A549 (cell line): Measurements from ENCODE around the gene OPN5. TPM values are rescaled to one million over a fixed set of nuclear protein-coding genes. Genes with fewer than 3 reads are reported as not detected.
A peak's percentile ranks its signal among the peaks of the same experiment; 100 is the strongest.

Experiments used
- ATAC-seq, 2 experiments: fragments of 200-7000 bp in 1 of 2; fragments of >200 bp in 1 of 2; cut with Nextera tagmentation in 1 of 2; cut with Tn5 transposase in 1 of 2; 3 replicates each; pipeline versions ENCODE4 v1.8.0 to v1.9.1; 2018 to 2020; ENCODE audit warnings: mild to moderate bottlenecking in 1 of 2, moderate library complexity in 1 of 2
- CTCF ChIA-PET: fragments of 300-600 bp; sonication (Branson Sonifier 250); formaldehyde crosslinking; extraction: SDS; loops from one replicate; lab custom pipeline; 2021; ENCODE audit warnings: antibody characterized with exemption, inconsistent platforms; lab: Yijun Ruan, JAX
- POLR2A ChIA-PET: fragments of 350-600 bp; formaldehyde crosslinking; extraction: SDS; loops from one replicate; lab custom pipeline; 2021; ENCODE audit warnings: antibody characterized with exemption, inconsistent platforms; lab: Yijun Ruan, JAX
- DNase-seq, 2 experiments: peaks; one replicate each; pipeline versions ENCODE4 v3.0.0 to v3.0.0-alpha.2; 2011 to 2016; ENCODE audit warnings: low read depth in 1 of 2, low spot score in 1 of 2
- FAIRE-seq: peaks from 2 replicates; lab custom pipeline; 2011; peaks lifted over from hg19 to GRCh38; lab: Jason Lieb, UNC
- H3K27ac ChIP-seq, 2 experiments: fragments of >200 bp; sonication (Bioruptor Twin); formaldehyde crosslinking; 3 replicates each; pipeline ENCODE4 v1.5.1; 2016 to 2017
- H3K4me1 ChIP-seq: fragments of >200 bp; sonication (Bioruptor Twin); formaldehyde crosslinking; 3 replicates; pipeline ENCODE4 v1.6.1; 2016
- H3K4me2 ChIP-seq: fragments of >200 bp; sonication (Bioruptor Twin); formaldehyde crosslinking; 3 replicates; pipeline ENCODE4 v1.6.1; 2016
- H3K4me3 ChIP-seq: fragments of >200 bp; sonication (Bioruptor Twin); formaldehyde crosslinking; 3 replicates; pipeline ENCODE4 v1.5.1; 2016
- H3K9me3 ChIP-seq: fragments of >200 bp; sonication (Bioruptor Twin); formaldehyde crosslinking; 3 replicates; pipeline ENCODE4 v1.6.1; 2016
- CEBPB ChIP-seq, 2 experiments: fragments of >200 bp in 1 of 2; sonication (Bioruptor Twin) in 1 of 2; formaldehyde crosslinking in 1 of 2; IDR thresholded peaks; 2 replicates each; pipeline ENCODE4 v1.6.1; 2012 to 2016
- CHD4 ChIP-seq: fragments of 200-600 bp; sonication (generic); IDR thresholded peaks from 2 replicates; pipeline ENCODE4 v1.6.1; 2016; ENCODE audit warnings: antibody characterized with exemption, mild to moderate bottlenecking, borderline replicate concordance
- ELK1 ChIP-seq: fragments of 150-350 bp; IDR thresholded peaks from 2 replicates; pipeline ENCODE4 v1.6.1; 2014; ENCODE audit warnings: low read depth, mild to moderate bottlenecking, low read length
- FOSL2 ChIP-seq, 2 experiments: fragments of 450-650 bp in 1 of 2; fragments of >200 bp in 1 of 2; sonication (Bioruptor Twin) in 1 of 2; formaldehyde crosslinking; IDR thresholded peaks; 2 replicates each; pipeline versions ENCODE4 v1.5.0 to v1.6.1; 2016 to 2020; ENCODE audit warnings: mild to moderate bottlenecking in 1 of 2, moderate library complexity in 1 of 2
- GATA3 ChIP-seq: IDR thresholded peaks from 2 replicates; pipeline ENCODE4 v1.6.1; 2012; ENCODE audit warnings: borderline replicate concordance
- JUNB ChIP-seq: fragments of >200 bp; sonication (Bioruptor Twin); formaldehyde crosslinking; IDR thresholded peaks from 2 replicates; pipeline ENCODE4 v1.6.1; 2016
- KDM1A ChIP-seq: fragments of 200-600 bp; sonication (generic); IDR thresholded peaks from 2 replicates; pipeline ENCODE4 v1.6.1; 2016; ENCODE audit warnings: low read depth, mild to moderate bottlenecking
- MAX ChIP-seq: IDR thresholded peaks from 2 replicates; pipeline ENCODE4 v1.6.1; 2012
- PHF8 ChIP-seq: fragments of 200-600 bp; sonication (generic); IDR thresholded peaks from 2 replicates; pipeline ENCODE4 v1.6.1; 2016; ENCODE audit warnings: low read depth, mild to moderate bottlenecking, antibody characterized with exemption, moderate library complexity, borderline replicate concordance
- RAD21 ChIP-seq, 2 experiments: fragments of >200 bp in 1 of 2; sonication (Bioruptor Twin) in 1 of 2; formaldehyde crosslinking in 1 of 2; IDR thresholded peaks in 1 of 2; conservative IDR thresholded peaks in 1 of 2; 2 replicates in 1 of 2; 3 replicates in 1 of 2; pipeline ENCODE4 v1.6.1; 2012 to 2018; ENCODE audit warnings: inconsistent platforms in 1 of 2
- RCOR1 ChIP-seq: fragments of 150-350 bp; IDR thresholded peaks from 2 replicates; pipeline ENCODE4 v1.6.1; 2014; ENCODE audit warnings: antibody characterized with exemption, low read length, low read depth
- SMC3 ChIP-seq: fragments of >200 bp; sonication (Bioruptor Twin); formaldehyde crosslinking; IDR thresholded peaks from 3 replicates; pipeline ENCODE4 v1.6.1; 2018; ENCODE audit warnings: inconsistent platforms
- SREBF2 ChIP-seq: fragments of 450-650 bp; IDR thresholded peaks from 2 replicates; pipeline ENCODE4 v1.6.1; 2014; ENCODE audit warnings: mild to moderate bottlenecking, moderate library complexity
- TP53 ChIP-seq: fragments of 250-450 bp; sonication (Bioruptor Pico); IDR thresholded peaks from 2 replicates; pipeline ENCODE4 v1.5.0; 2021; ENCODE audit warnings: mild to moderate bottlenecking, moderate library complexity
- ZC3H11A ChIP-seq: fragments of 450-650 bp; IDR thresholded peaks from 2 replicates; pipeline ENCODE4 v1.6.1; 2014; ENCODE audit warnings: antibody characterized with exemption, mild to moderate bottlenecking
- ZSCAN20 ChIP-seq: fragments of 250-450 bp; sonication (Bioruptor Pico); IDR thresholded peaks from 2 replicates; pipeline ENCODE4 v1.8.0; 2022; ENCODE audit warnings: mild to moderate bottlenecking, moderate library complexity
- WGBS: methylation state at CpG from one replicate; pipeline ENCODE4 v1.1.6; 2017; ENCODE audit errors: missing lambda C conversion rate; 5-methylcytosine and 5-hydroxymethylcytosine counted together
- polyA minus RNA-seq: library from RNA; depleted of rRNA, polyadenylated mRNA; stranded (reverse); fragments of >200 nt; gene quantifications from 2 replicates; pipeline ENCODE4 v1.2.3, GENCODE V29; 2011; rRNA and poly(A)+ RNA removed
- polyA plus RNA-seq, 4 experiments: library from polyadenylated mRNA; depleted of rRNA in 3 of 4; stranded (reverse); fragments of >200 nt; fragmentation: RNase III in 1 of 4; extraction: RNeasy Plus Mini Kit Qiagen cat#74134 plus additional on column Dnase treatment in 1 of 4; gene quantifications; 2 replicates in 3 of 4; 3 replicates in 1 of 4; pipeline ENCODE4 v1.2.3, GENCODE V29; 2011 to 2017
- TF ChIP-seq, protein P1 (sequence below): fragments of >200 bp; sonication (Bioruptor Twin); formaldehyde crosslinking; IDR thresholded peaks from 3 replicates; pipeline ENCODE4 v1.5.1; 2016

OPN5 gene, protein sequence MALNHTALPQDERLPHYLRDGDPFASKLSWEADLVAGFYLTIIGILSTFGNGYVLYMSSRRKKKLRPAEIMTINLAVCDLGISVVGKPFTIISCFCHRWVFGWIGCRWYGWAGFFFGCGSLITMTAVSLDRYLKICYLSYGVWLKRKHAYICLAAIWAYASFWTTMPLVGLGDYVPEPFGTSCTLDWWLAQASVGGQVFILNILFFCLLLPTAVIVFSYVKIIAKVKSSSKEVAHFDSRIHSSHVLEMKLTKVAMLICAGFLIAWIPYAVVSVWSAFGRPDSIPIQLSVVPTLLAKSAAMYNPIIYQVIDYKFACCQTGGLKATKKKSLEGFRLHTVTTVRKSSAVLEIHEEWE
- not detected in 2 replicates for polyA plus RNA-seq (2011; rRNA removed)
- not detected in 2 replicates for polyA plus RNA-seq (2012; cell fraction: cytosol; rRNA removed)
- polyA plus RNA-seq (2012; cell fraction: nucleus; rRNA removed) = not detected in 2 replicates
- polyA plus RNA-seq (2017; fragmentation: RNase III; extraction: RNeasy Plus Mini Kit Qiagen cat#74134 plus additional on column Dnase treatment) = not detected in 3 replicates
- not detected in 2 replicates for polyA minus RNA-seq

DNA sequence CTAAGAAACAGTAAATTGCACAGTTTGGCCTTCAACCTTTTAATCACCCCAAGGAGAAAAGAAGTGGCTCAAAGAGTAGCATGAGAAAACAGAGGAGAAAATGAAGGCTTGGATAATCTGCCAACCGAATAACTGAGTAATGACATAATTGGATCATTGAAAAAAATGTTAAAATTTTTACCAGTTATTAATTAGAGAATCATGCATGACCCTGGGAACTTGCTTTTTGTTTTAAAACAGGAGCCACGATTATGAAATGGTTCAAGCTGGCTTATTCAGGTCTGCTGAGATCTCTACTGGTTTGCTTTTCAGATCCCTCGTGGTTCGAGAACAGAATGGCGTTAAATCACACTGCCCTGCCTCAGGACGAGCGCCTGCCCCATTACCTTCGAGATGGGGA is at the start of gene OPN5:
Gene OPN5 (plus strand): TSS at position 301 of the 400 bp plus-strand sequence. CDS start 35 bp downstream, at position 336.
- Histone ChIP-seq H3K27ac (no peak within 1 kb of the TSS; a peak in 1 of 6 replicates), H3K4me1 (no peaks in the 10 kb centered on the region), H3K9me3 (no peaks in the 10 kb centered on the region), H3K4me3 (no peak within 1 kb of the TSS), H3K4me2 (peak within 1 kb of the TSS; percentile 68)
- WGBS = 70% methylated on average over 8 of the region's 8 CpGs
- ChIA-PET POLR2A (no interaction called here), CTCF (interaction anchor here (0.7 to 4.9 kb wide), 8 partner anchors 10 to 368 kb away, joined by 3 to 55 read pairs (median 8); no protein-coding TSS in a partner anchor)
- ATAC-seq = no peak
- no peak for FAIRE-seq
- no peak for DNase-seq
- TF ChIP-seq CHD4 (no peak), MAX (no peak), RCOR1 (no peak), SMC3 (no peak), ZC3H11A (no peak), PHF8 (no peak), KDM1A (no peak), TP53 (no peak), GATA3 (no peak), FOSL2 (IDR thresholded peaks at IDR 0.05) (no peak), FOSL2 (CRISPR knock-in tag; IDR thresholded peaks at IDR 0.05) (no peak), CEBPB (IDR thresholded peaks at IDR 0.05) (no peak), ELK1 (no peak), SREBF2 (no peak), JUNB (no peak)

DNA sequence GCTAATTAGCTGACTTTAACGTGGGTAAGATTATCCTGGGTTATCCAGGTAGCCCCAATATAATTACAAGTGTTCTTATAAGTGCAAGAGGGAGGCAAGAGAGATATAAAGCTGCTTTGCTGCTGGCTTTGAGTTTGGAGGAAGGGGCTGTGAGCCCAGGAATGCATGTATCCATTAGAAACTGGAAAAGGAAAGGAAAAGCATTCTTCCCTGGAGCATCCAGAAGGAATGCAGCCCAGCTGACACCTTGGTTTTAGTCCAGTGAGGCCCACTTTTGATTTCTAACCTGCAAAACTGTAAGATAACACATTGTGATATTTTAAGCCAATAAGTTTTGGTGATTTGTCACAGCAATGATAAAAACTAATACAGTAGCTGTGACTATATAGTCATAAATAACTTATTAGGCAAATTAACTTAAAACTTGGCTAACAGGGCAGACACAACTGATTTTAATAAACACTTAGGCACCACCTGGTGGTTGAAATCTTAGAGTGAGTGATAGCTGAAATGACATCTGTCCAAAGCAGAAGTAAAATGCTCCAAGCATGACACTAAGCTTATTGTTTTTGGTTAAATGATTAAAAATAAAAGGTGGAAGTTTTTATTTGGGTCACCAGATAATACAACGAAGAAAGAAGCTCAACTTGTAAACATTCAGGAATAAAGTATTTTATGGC is 47.8 kb upstream of the OPN5 start:
- FAIRE-seq (no peak), DNase-seq (peak in 1 of 2 experiments; percentile 28), ATAC-seq (peak in 1 of 2 experiments; percentile 50; a peak in 1 of 6 replicates)
- 0% methylated on average over 2 of the region's 2 CpGs for WGBS
- ChIA-PET POLR2A (no interaction called here), CTCF (interaction anchor here (0.6 to 4.3 kb wide), 29 partner anchors 11 to 321 kb away, joined by 3 to 67 read pairs (median 4); partner anchors contain the start of gene OPN5)
- Histone ChIP-seq H3K4me3 (no peak overlapping the region), H3K4me2 (no peak overlapping the region), H3K4me1 (peaks cover 4% of the 10 kb centered on the region; the same call in 1 of the 3 replicates), H3K9me3 (no peaks in the 10 kb centered on the region), H3K27ac (no peak overlapping the region; a peak in 1 of 6 replicates)
- no peak for TF ChIP-seq ZSCAN20
- TF ChIP-seq RAD21 (conservative IDR thresholded peaks at IDR 0.05 in 1 of 2, IDR thresholded peaks at IDR 0.05 in 1 of 2) = peak; percentile 60 to 73
- TF ChIP-seq, protein P1, sequence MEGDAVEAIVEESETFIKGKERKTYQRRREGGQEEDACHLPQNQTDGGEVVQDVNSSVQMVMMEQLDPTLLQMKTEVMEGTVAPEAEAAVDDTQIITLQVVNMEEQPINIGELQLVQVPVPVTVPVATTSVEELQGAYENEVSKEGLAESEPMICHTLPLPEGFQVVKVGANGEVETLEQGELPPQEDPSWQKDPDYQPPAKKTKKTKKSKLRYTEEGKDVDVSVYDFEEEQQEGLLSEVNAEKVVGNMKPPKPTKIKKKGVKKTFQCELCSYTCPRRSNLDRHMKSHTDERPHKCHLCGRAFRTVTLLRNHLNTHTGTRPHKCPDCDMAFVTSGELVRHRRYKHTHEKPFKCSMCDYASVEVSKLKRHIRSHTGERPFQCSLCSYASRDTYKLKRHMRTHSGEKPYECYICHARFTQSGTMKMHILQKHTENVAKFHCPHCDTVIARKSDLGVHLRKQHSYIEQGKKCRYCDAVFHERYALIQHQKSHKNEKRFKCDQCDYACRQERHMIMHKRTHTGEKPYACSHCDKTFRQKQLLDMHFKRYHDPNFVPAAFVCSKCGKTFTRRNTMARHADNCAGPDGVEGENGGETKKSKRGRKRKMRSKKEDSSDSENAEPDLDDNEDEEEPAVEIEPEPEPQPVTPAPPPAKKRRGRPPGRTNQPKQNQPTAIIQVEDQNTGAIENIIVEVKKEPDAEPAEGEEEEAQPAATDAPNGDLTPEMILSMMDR = peak; percentile 56
- peak; percentile 84 for TF ChIP-seq SMC3
